Endodermal cell (in vitro differentiated cells): Measurements from ENCODE around the gene CHRNE. TPM values are rescaled to one million over a fixed set of nuclear protein-coding genes. Genes with fewer than 3 reads are reported as not detected.

ENCODE experiments used
- DNase-seq: peaks from one replicate; pipeline ENCODE4 v3.0.0-alpha.2; 2017
- H3K27ac ChIP-seq: 2 replicates; pipeline ENCODE4 v1.5.1; 2013; ENCODE audit warnings: mild to moderate bottlenecking, low read depth, low read length, moderate library complexity
- H3K27me3 ChIP-seq: 2 replicates; pipeline ENCODE4 v1.6.1; 2013; ENCODE audit warnings: mild to moderate bottlenecking, low read length, moderate library complexity; ENCODE audit not compliant: insufficient read depth, control insufficient read depth, poor library complexity, severe bottlenecking
- H3K36me3 ChIP-seq: 2 replicates; pipeline ENCODE4 v1.7.0; 2013; ENCODE audit warnings: mild to moderate bottlenecking, low read length, moderate library complexity; ENCODE audit not compliant: control insufficient read depth, insufficient read depth
- H3K4me1 ChIP-seq: one replicate; pipeline ENCODE4 v1.7.0; 2013; ENCODE audit warnings: low read length; ENCODE audit not compliant: control insufficient read depth, insufficient read depth
- H3K4me3 ChIP-seq: 2 replicates; pipeline ENCODE4 v1.5.1; 2013; ENCODE audit warnings: mild to moderate bottlenecking, low read length, moderate library complexity
- H3K9ac ChIP-seq: 2 replicates; pipeline ENCODE4 v1.6.1; 2013; ENCODE audit warnings: mild to moderate bottlenecking, low read length, moderate library complexity; ENCODE audit not compliant: poor library complexity, severe bottlenecking; ENCODE audit errors: extremely low read depth
- H3K9me3 ChIP-seq: 2 replicates; pipeline ENCODE4 v1.6.1; 2013; ENCODE audit warnings: mild to moderate bottlenecking, low read length, moderate library complexity; ENCODE audit not compliant: control insufficient read depth
- H3K27ac Mint-ChIP-seq: 2 replicates; pipeline ENCODE4 v1.8.0; 2020; ENCODE audit warnings: mixed read lengths
- H3K27me3 Mint-ChIP-seq: 2 replicates; pipeline ENCODE4 v1.8.0; 2021; ENCODE audit warnings: mild to moderate bottlenecking, mixed read lengths; ENCODE audit not compliant: insufficient read depth
- H3K36me3 Mint-ChIP-seq: 2 replicates; pipeline ENCODE4 v1.8.0; 2020; ENCODE audit warnings: low read depth, mixed read lengths
- H3K4me1 Mint-ChIP-seq: 2 replicates; pipeline ENCODE4 v1.8.0; 2020; ENCODE audit warnings: mixed read lengths
- H3K4me3 Mint-ChIP-seq: 2 replicates; pipeline ENCODE4 v1.8.0; 2020; ENCODE audit warnings: mild to moderate bottlenecking, moderate library complexity, mixed read lengths
- H3K9me3 Mint-ChIP-seq: 2 replicates; pipeline ENCODE4 v1.8.0; 2020; ENCODE audit warnings: mild to moderate bottlenecking, mixed read lengths
- WGBS, 2 experiments: methylation state at CpG; one replicate each; pipeline versions ENCODE4 v1.1.5 to v1.1.7; 2013; ENCODE audit warnings: missing lambda C conversion rate in 2 of 2, mixed read lengths in 1 of 2; ENCODE audit not compliant: insufficient coverage in 1 of 2, insufficient read length in 1 of 2; 5-methylcytosine and 5-hydroxymethylcytosine counted together
- total RNA-seq, 2 donors: library from RNA; stranded (reverse); fragmentation: NEBNext Ultra II Directional in 1 of 2; extraction: Animal tissue kit (Norgen Biotek cat#: 25700) in 1 of 2; gene quantifications; 2 replicates in 1 of 2; 3 replicates in 1 of 2; pipeline ENCODE4 v1.2.1, GENCODE V29; 2021
- TF ChIP-seq, protein P1 (sequence below): fragments of 200-600 bp; sonication (generic); conservative IDR thresholded peaks from 2 replicates; pipeline ENCODE4 v1.5.0; 2021; ENCODE audit warnings: antibody characterized with exemption, mild to moderate bottlenecking

Gene CHRNE
- total RNA-seq, 2 donors from 2014 or later = 0.71 to 1.2 TPM

- WGBS, 2 experiments = 94 to 95% methylated on average over 8 of the region's 8 CpGs
These were observed 4.5 kb downstream of the CHRNE start for GRCh38 chr17:4898351-4898750.

GRCh38 chr17:4897785-4898184, 5.1 kb downstream of the CHRNE start:
- 94% methylated on average over 4 of the region's 5 CpGs; no CpG with 5 or more reads in 1 of the 2 experiments for WGBS, 2 experiments
- Mint-ChIP-seq H3K4me3 (peak overlapping the region; percentile 68), H3K4me1 (no peaks in the 10 kb centered on the region), H3K36me3 (peaks cover 17% of the 10 kb centered on the region), H3K9me3 (no peaks in the 10 kb centered on the region), H3K27me3 (peaks cover 11% of the 10 kb centered on the region), H3K27ac (no peak overlapping the region)
- no peaks in the 10 kb centered on the region for H3K4me1 ChIP-seq
- H3K36me3 ChIP-seq = peaks cover 19% of the 10 kb centered on the region
- no peaks in the 10 kb centered on the region for H3K27me3 ChIP-seq
- no peak for DNase-seq
- H3K27ac ChIP-seq = no peak overlapping the region
- no peak overlapping the region for H3K9ac ChIP-seq
- H3K4me3 ChIP-seq = no peak overlapping the region
- TF ChIP-seq, protein P1, sequence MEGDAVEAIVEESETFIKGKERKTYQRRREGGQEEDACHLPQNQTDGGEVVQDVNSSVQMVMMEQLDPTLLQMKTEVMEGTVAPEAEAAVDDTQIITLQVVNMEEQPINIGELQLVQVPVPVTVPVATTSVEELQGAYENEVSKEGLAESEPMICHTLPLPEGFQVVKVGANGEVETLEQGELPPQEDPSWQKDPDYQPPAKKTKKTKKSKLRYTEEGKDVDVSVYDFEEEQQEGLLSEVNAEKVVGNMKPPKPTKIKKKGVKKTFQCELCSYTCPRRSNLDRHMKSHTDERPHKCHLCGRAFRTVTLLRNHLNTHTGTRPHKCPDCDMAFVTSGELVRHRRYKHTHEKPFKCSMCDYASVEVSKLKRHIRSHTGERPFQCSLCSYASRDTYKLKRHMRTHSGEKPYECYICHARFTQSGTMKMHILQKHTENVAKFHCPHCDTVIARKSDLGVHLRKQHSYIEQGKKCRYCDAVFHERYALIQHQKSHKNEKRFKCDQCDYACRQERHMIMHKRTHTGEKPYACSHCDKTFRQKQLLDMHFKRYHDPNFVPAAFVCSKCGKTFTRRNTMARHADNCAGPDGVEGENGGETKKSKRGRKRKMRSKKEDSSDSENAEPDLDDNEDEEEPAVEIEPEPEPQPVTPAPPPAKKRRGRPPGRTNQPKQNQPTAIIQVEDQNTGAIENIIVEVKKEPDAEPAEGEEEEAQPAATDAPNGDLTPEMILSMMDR = no peak
- H3K9me3 ChIP-seq = no peaks in the 10 kb centered on the region

More at GRCh38 chr17:4898351-4898750, 4.5 kb downstream of the CHRNE start:
- H3K9ac ChIP-seq = no peak overlapping the region
- no peaks in the 10 kb centered on the region for H3K27me3 ChIP-seq
- H3K36me3 Mint-ChIP-seq = peaks cover 17% of the 10 kb centered on the region
- H3K9me3 ChIP-seq = no peaks in the 10 kb centered on the region
- H3K4me3 ChIP-seq = no peak overlapping the region
- DNase-seq = no peak
- H3K27ac ChIP-seq = peak overlapping the region; percentile 17
- TF ChIP-seq, protein P1 = no peak
- peak overlapping the region; percentile 68 for H3K4me3 Mint-ChIP-seq
- H3K27ac Mint-ChIP-seq = no peak overlapping the region
- no peaks in the 10 kb centered on the region for H3K4me1 ChIP-seq
- H3K36me3 ChIP-seq = peaks cover 15% of the 10 kb centered on the region
- H3K4me1 Mint-ChIP-seq = peaks cover 3% of the 10 kb centered on the region
- no peaks in the 10 kb centered on the region for H3K9me3 Mint-ChIP-seq
- H3K27me3 Mint-ChIP-seq = peaks cover 11% of the 10 kb centered on the region

DNA sequence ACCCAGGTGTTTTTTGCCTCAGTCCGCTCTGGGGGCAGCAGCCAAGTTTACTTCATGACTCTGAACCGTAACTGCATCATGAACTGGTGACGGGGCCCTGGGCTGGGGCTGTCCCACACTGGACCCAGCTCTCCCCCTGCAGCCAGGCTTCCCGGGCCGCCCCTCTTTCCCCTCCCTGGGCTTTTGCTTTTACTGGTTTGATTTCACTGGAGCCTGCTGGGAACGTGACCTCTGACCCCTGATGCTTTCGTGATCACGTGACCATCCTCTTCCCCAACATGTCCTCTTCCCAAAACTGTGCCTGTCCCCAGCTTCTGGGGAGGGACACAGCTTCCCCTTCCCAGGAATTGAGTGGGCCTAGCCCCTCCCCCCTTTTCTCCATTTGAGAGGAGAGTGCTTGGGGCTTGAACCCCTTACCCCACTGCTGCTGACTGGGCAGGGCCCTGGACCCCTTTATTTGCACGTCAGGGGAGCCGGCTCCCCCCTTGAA, 5.7 kb downstream of the CHRNE start:
- Histone ChIP-seq H3K27me3 (no peaks in the 10 kb centered on the region), H3K4me1 (no peaks in the 10 kb centered on the region), H3K9ac (no peak overlapping the region), H3K36me3 (peaks cover 21% of the 10 kb centered on the region), H3K4me3 (no peak overlapping the region), H3K9me3 (no peaks in the 10 kb centered on the region), H3K27ac (no peak overlapping the region)
- DNase-seq = no peak
- Mint-ChIP-seq H3K36me3 (peaks cover 18% of the 10 kb centered on the region), H3K27ac (no peak overlapping the region), H3K27me3 (peaks cover 9% of the 10 kb centered on the region), H3K9me3 (no peaks in the 10 kb centered on the region), H3K4me3 (no peak overlapping the region), H3K4me1 (no peaks in the 10 kb centered on the region)
- 90 to 95% methylated on average over 9 to 10 of the region's 10 CpGs for WGBS, 2 experiments
- TF ChIP-seq, protein P1 = no peak
